Nephron progenitor cell (in vitro differentiated cells): ENCODE measurements around the gene FTMT.

Experiments used
- DNase-seq: peaks from one replicate; pipeline ENCODE4 v3.0.0; 2021
- H3K27ac Mint-ChIP-seq: 2 replicates; pipeline ENCODE4 v1.8.0; 2021; ENCODE audit warnings: mild to moderate bottlenecking, moderate library complexity, mixed read lengths
- H3K27me3 Mint-ChIP-seq: 2 replicates; pipeline ENCODE4 v1.8.0; 2021; ENCODE audit warnings: mild to moderate bottlenecking, low read depth, mixed read lengths; ENCODE audit not compliant: poor library complexity
- H3K36me3 Mint-ChIP-seq: 2 replicates; pipeline ENCODE4 v1.8.0; 2021; ENCODE audit warnings: low read depth, mixed read lengths
- H3K4me1 Mint-ChIP-seq: 2 replicates; pipeline ENCODE4 v1.8.0; 2021; ENCODE audit warnings: mixed read lengths
- H3K4me3 Mint-ChIP-seq: 2 replicates; pipeline ENCODE4 v1.8.0; 2021; ENCODE audit warnings: mild to moderate bottlenecking, moderate library complexity, mixed read lengths
- H3K9me3 Mint-ChIP-seq: 2 replicates; pipeline ENCODE4 v1.8.0; 2021; ENCODE audit warnings: mild to moderate bottlenecking, moderate library complexity, mixed read lengths
- CTCF ChIP-seq: fragments of 200-600 bp; sonication (generic); IDR thresholded peaks from 2 replicates; pipeline ENCODE4 v1.5.0; 2021; ENCODE audit warnings: antibody characterized with exemption

The FTMT gene

GRCh38 chr5:121834021-121834420 is 17.7 kb upstream of the FTMT start:
- no peak for TF ChIP-seq CTCF
- H3K4me1 Mint-ChIP-seq = no peaks in the 10 kb centered on the region
- no peak for DNase-seq
- peaks cover 7% of the 10 kb centered on the region for H3K9me3 Mint-ChIP-seq
- H3K27ac Mint-ChIP-seq = no peak overlapping the region
- no peaks in the 10 kb centered on the region for H3K36me3 Mint-ChIP-seq
- no peak overlapping the region for H3K4me3 Mint-ChIP-seq
- no peaks in the 10 kb centered on the region for H3K27me3 Mint-ChIP-seq

- Mint-ChIP-seq H3K4me3 (no peak overlapping the region), H3K27ac (no peak overlapping the region), H3K27me3 (no peaks in the 10 kb centered on the region), H3K36me3 (no peaks in the 10 kb centered on the region), H3K4me1 (no peaks in the 10 kb centered on the region), H3K9me3 (no peaks in the 10 kb centered on the region)
- no peak for TF ChIP-seq CTCF
- no peak for DNase-seq
Observed at GRCh38 chr5:121841892-121842291, 9.8 kb upstream of the FTMT start.

- H3K36me3 Mint-ChIP-seq = no peaks in the 10 kb centered on the region
- H3K27me3 Mint-ChIP-seq = no peaks in the 10 kb centered on the region
- peaks cover 13% of the 10 kb centered on the region for H3K9me3 Mint-ChIP-seq
- H3K4me1 Mint-ChIP-seq = no peaks in the 10 kb centered on the region
- H3K4me3 Mint-ChIP-seq = no peak overlapping the region
- no peak overlapping the region for H3K27ac Mint-ChIP-seq
- TF ChIP-seq CTCF = no peak
- DNase-seq = no peak
Observed at GRCh38 chr5:121850272-121850671, 1.4 kb upstream of the FTMT start.

GRCh38 chr5:121853850-121854249 is 2.2 kb downstream of the FTMT start:
- no peaks in the 10 kb centered on the region for H3K4me1 Mint-ChIP-seq
- H3K27me3 Mint-ChIP-seq = no peaks in the 10 kb centered on the region

GRCh38 chr5:121862801-121863200 is 11.1 kb downstream of the FTMT start:
- no peak overlapping the region for H3K27ac Mint-ChIP-seq
- H3K27me3 Mint-ChIP-seq = no peaks in the 10 kb centered on the region
- H3K9me3 Mint-ChIP-seq = no peaks in the 10 kb centered on the region
- no peak for DNase-seq
- H3K4me3 Mint-ChIP-seq = no peak overlapping the region
- TF ChIP-seq CTCF = no peak
- H3K4me1 Mint-ChIP-seq = peaks cover 12% of the 10 kb centered on the region
- H3K36me3 Mint-ChIP-seq = no peaks in the 10 kb centered on the region

More at GRCh38 chr5:121853850-121854249, 2.2 kb downstream of the FTMT start:
- no peaks in the 10 kb centered on the region for H3K36me3 Mint-ChIP-seq
- H3K27ac Mint-ChIP-seq = no peak overlapping the region
- no peak for TF ChIP-seq CTCF
- peaks cover 13% of the 10 kb centered on the region for H3K9me3 Mint-ChIP-seq
- DNase-seq = no peak
- H3K4me3 Mint-ChIP-seq = no peak overlapping the region

GRCh38 chr5:121863753-121864285 is 12.1 kb downstream of the FTMT start:
- no peak for TF ChIP-seq CTCF
- H3K27ac Mint-ChIP-seq = no peak overlapping the region
- H3K36me3 Mint-ChIP-seq = no peaks in the 10 kb centered on the region
- no peak overlapping the region for H3K4me3 Mint-ChIP-seq
- H3K27me3 Mint-ChIP-seq = peaks cover 3% of the 10 kb centered on the region
- no peaks in the 10 kb centered on the region for H3K9me3 Mint-ChIP-seq
- peaks cover 12% of the 10 kb centered on the region for H3K4me1 Mint-ChIP-seq
- no peak for DNase-seq
